Effector memory CD4-positive, alpha-beta T cell (primary cell): Measurements from ENCODE around the gene CCDC148.

Experiments used
- DNase-seq, 3 donors: peaks; one replicate each; pipeline ENCODE4 v3.0.0-alpha.2; 2020
- H3K27ac ChIP-seq: 2 replicates; pipeline ENCODE4 v1.7.0; 2013; ENCODE audit warnings: mild to moderate bottlenecking, low read length, moderate library complexity; ENCODE audit not compliant: insufficient read depth, poor library complexity, severe bottlenecking
- H3K27me3 ChIP-seq: replicated peaks from 2 replicates; pipeline ENCODE4 v1.7.0; 2013; ENCODE audit warnings: mild to moderate bottlenecking, low read length; ENCODE audit not compliant: insufficient read depth, control insufficient read depth, poor library complexity, severe bottlenecking
- H3K36me3 ChIP-seq: 2 replicates; pipeline ENCODE4 v1.7.0; 2013; ENCODE audit warnings: mild to moderate bottlenecking, low read length, moderate library complexity; ENCODE audit not compliant: control insufficient read depth, insufficient read depth
- H3K4me1 ChIP-seq: 2 replicates; pipeline ENCODE4 v1.7.0; 2013; ENCODE audit warnings: low read length, mild to moderate bottlenecking; ENCODE audit not compliant: control insufficient read depth, insufficient read depth, poor library complexity, severe bottlenecking
- H3K4me3 ChIP-seq: 2 replicates; pipeline ENCODE4 v1.7.0; 2013; ENCODE audit warnings: low read length, low read depth, mild to moderate bottlenecking; ENCODE audit not compliant: insufficient read depth, poor library complexity, severe bottlenecking
- H3K9me3 ChIP-seq: 2 replicates; pipeline ENCODE4 v1.7.0; 2013; ENCODE audit warnings: mild to moderate bottlenecking, low read length, moderate library complexity; ENCODE audit not compliant: control insufficient read depth

The CCDC148 gene

GRCh38 chr2:158276619-158277471 is 179.7 kb downstream of the CCDC148 start:
- Histone ChIP-seq H3K27ac (no peak overlapping the region), H3K9me3 (no peaks in the 10 kb centered on the region), H3K4me3 (no peak overlapping the region), H3K36me3 (no peaks in the 10 kb centered on the region), H3K27me3 (no peaks in the 10 kb centered on the region), H3K4me1 (no peaks in the 10 kb centered on the region)
- DNase-seq: no peak

DNA sequence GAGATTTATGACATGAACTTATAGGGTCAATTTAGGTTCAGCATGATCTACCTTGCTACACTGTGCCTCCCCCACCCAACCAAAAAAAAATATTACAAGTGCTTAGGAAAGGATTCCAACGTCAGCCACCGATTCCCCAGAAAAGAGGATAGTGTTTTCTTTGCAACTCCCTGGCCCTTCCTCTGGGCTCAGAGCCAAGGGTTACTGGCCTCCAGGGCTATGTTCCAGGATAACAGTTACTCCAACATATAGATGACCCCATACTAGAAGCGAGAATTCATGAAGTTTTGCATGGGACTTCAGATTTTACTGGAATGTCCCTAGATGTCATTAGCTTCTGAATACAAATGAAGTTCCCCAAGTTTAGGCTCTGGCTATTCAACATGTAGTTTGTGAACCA is 182.8 kb downstream of the CCDC148 start:
- Histone ChIP-seq H3K27ac (no peak overlapping the region), H3K9me3 (no peaks in the 10 kb centered on the region), H3K27me3 (no peaks in the 10 kb centered on the region), H3K36me3 (no peaks in the 10 kb centered on the region), H3K4me1 (no peaks in the 10 kb centered on the region), H3K4me3 (no peak overlapping the region)
- DNase-seq: no peak

GRCh38 chr2:158270536-158270935 is 186.0 kb downstream of the CCDC148 start:
- Histone ChIP-seq H3K4me3 (no peak overlapping the region), H3K4me1 (no peaks in the 10 kb centered on the region)

GRCh38 chr2:158269143-158269542 is 187.4 kb downstream of the CCDC148 start:
- no peak overlapping the region for H3K27ac ChIP-seq
- H3K36me3 ChIP-seq: no peaks in the 10 kb centered on the region
- no peaks in the 10 kb centered on the region for H3K27me3 ChIP-seq
- no peak for DNase-seq
- H3K4me1 ChIP-seq: no peaks in the 10 kb centered on the region
- H3K4me3 ChIP-seq: no peak overlapping the region
- H3K9me3 ChIP-seq: no peaks in the 10 kb centered on the region

More at GRCh38 chr2:158270536-158270935, 186.0 kb downstream of the CCDC148 start:
- no peak overlapping the region for H3K27ac ChIP-seq
- H3K36me3 ChIP-seq: no peaks in the 10 kb centered on the region
- H3K27me3 ChIP-seq: no peaks in the 10 kb centered on the region
- H3K9me3 ChIP-seq: no peaks in the 10 kb centered on the region
- no peak for DNase-seq

- Histone ChIP-seq H3K4me3 (no peak overlapping the region), H3K4me1 (no peaks in the 10 kb centered on the region), H3K36me3 (no peaks in the 10 kb centered on the region), H3K27me3 (no peaks in the 10 kb centered on the region), H3K9me3 (no peaks in the 10 kb centered on the region), H3K27ac (no peak overlapping the region)
- DNase-seq: no peak
Measured at GRCh38 chr2:158266111-158266510, 190.4 kb downstream of the CCDC148 start.

- H3K27me3 ChIP-seq: no peaks in the 10 kb centered on the region
- no peaks in the 10 kb centered on the region for H3K9me3 ChIP-seq
- DNase-seq: no peak
- H3K27ac ChIP-seq: no peak overlapping the region
- H3K4me1 ChIP-seq: no peaks in the 10 kb centered on the region
- no peaks in the 10 kb centered on the region for H3K36me3 ChIP-seq
- H3K4me3 ChIP-seq: no peak overlapping the region
Measured at GRCh38 chr2:158255257-158255656, 201.3 kb downstream of the CCDC148 start.

GRCh38 chr2:158253170-158253569 is 203.4 kb downstream of the CCDC148 start:
- no peaks in the 10 kb centered on the region for H3K4me1 ChIP-seq
- H3K4me3 ChIP-seq: no peak overlapping the region
- H3K27me3 ChIP-seq: no peaks in the 10 kb centered on the region
- H3K9me3 ChIP-seq: no peaks in the 10 kb centered on the region
- no peaks in the 10 kb centered on the region for H3K36me3 ChIP-seq
- H3K27ac ChIP-seq: no peak overlapping the region
- DNase-seq: no peak

DNA sequence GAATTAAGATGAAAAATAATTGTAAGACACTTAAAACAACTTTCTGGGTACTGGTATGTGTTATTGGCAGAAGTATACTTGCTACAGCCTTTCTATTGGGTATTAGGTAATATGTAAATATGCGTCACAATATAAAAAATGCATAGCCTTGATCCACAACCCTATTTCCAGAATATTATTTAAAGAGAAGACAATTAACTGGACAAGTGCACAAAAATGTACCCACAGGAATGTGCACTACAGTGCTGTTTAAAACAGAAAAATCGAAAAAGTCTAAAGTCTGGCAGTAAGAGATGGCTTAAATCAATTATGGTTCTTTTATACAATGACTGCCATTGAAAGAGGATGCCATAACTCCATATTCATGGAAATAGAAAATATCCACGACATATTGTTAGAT is 205.2 kb downstream of the CCDC148 start:
- H3K36me3 ChIP-seq: no peaks in the 10 kb centered on the region
- H3K27me3 ChIP-seq: no peaks in the 10 kb centered on the region

GRCh38 chr2:158243392-158243791 is 213.2 kb downstream of the CCDC148 start:
- H3K36me3 ChIP-seq: no peaks in the 10 kb centered on the region

More for the DNA sequence above, 205.2 kb downstream of the CCDC148 start:
- Histone ChIP-seq H3K4me3 (no peak overlapping the region), H3K4me1 (no peaks in the 10 kb centered on the region), H3K27ac (no peak overlapping the region), H3K9me3 (no peaks in the 10 kb centered on the region)
- no peak for DNase-seq

DNA sequence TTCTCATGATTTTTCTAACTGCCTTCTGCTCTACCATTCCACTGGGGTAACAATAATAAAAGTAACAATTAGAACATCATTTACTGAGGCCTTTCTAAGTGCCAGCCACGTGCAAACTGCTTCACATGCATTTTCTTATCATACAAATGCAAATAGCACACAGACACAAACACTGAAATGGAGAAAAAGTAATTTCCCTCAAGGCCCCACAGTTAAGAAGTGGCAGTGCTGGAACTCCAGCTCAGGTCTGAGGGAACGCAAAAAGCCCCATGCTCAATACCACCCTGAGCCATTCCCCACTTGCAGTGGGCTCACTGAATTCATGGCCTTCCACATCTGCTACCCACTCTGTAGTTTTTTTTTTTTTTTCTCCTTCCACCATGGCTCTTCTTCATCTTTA is 214.3 kb downstream of the CCDC148 start:
- H3K4me1 ChIP-seq: no peaks in the 10 kb centered on the region
- no peaks in the 10 kb centered on the region for H3K27me3 ChIP-seq
- H3K9me3 ChIP-seq: no peaks in the 10 kb centered on the region
- H3K27ac ChIP-seq: no peak overlapping the region
- H3K4me3 ChIP-seq: no peak overlapping the region
- DNase-seq: no peak
- no peaks in the 10 kb centered on the region for H3K36me3 ChIP-seq

More at GRCh38 chr2:158243392-158243791, 213.2 kb downstream of the CCDC148 start:
- Histone ChIP-seq H3K27me3 (no peaks in the 10 kb centered on the region), H3K4me1 (no peaks in the 10 kb centered on the region), H3K9me3 (no peaks in the 10 kb centered on the region), H3K27ac (no peak overlapping the region), H3K4me3 (no peak overlapping the region)
- DNase-seq: no peak
